Breast epithelium (tissue), 3 donors: Measurements from ENCODE around the gene GNAI3.

Source experiments
- CTCF ChIP-seq, 3 donors: fragments of 450-650 bp; IDR thresholded peaks; one replicate each; pipeline ENCODE4 v1.5.1; 2016 to 2017; ENCODE audit warnings: antibody characterized with exemption in 3 of 3, mild to moderate bottlenecking in 3 of 3, moderate library complexity in 3 of 3
- POLR2A ChIP-seq: fragments of 450-650 bp; IDR thresholded peaks from one replicate; pipeline ENCODE4 v1.6.1; 2016; ENCODE audit warnings: antibody characterized with exemption, mild to moderate bottlenecking, moderate library complexity
- POLR2AphosphoS5 ChIP-seq, 3 donors: sonication (generic); formaldehyde crosslinking; IDR thresholded peaks; one replicate each; pipeline ENCODE4 v1.6.1; 2017; ENCODE audit warnings: antibody characterized with exemption in 3 of 3

GRCh38 chr1:109513110-109513710 is 35.2 kb upstream of the GNAI3 start:
- TF ChIP-seq POLR2AphosphoS5 (IDR thresholded peaks at IDR 0.05): no peak
- no peak for TF ChIP-seq POLR2A
- no peak for TF ChIP-seq CTCF (IDR thresholded peaks at IDR 0.05)
